RWPE1 (cell line): ENCODE results near the gene PDIA6.

ENCODE experiments used
- CTCF ChIA-PET: fragments of 350-600 bp; sonication (Branson Sonifier 250); formaldehyde crosslinking; extraction: SDS; loops from one replicate; lab custom pipeline; 2021; lab: Yijun Ruan, JAX
- POLR2A ChIA-PET: fragments of 400-600 bp; formaldehyde crosslinking; extraction: SDS; loops from one replicate; lab custom pipeline; 2020; ENCODE audit warnings: antibody characterized with exemption; ENCODE audit not compliant: low non-redundant PET; lab: Yijun Ruan, JAX
- DNase-seq: peaks from one replicate; pipeline ENCODE4 v3.0.0; 2012; ENCODE audit warnings: low spot score
- H3K27ac ChIP-seq: fragments of 450-650 bp; 2 replicates; pipeline ENCODE4 v1.5.1; 2017
- CTCF ChIP-seq: fragments of 450-650 bp; conservative IDR thresholded peaks from 2 replicates; pipeline ENCODE4 v1.5.1; 2017; ENCODE audit warnings: low read depth, mild to moderate bottlenecking

Gene PDIA6

GRCh38 chr2:10802657-10803056 is 9.9 kb downstream of the PDIA6 start:
- ChIA-PET CTCF (no interaction called here), POLR2A (no interaction called here)
- H3K27ac ChIP-seq = no peak overlapping the region
- no peak for DNase-seq
- TF ChIP-seq CTCF = no peak

GRCh38 chr2:10800163-10800562 is 12.4 kb downstream of the PDIA6 start:
- ChIA-PET CTCF (interaction anchor here (0.6 to 1.1 kb wide), 2 partner anchors 18 to 78 kb away, joined by 3 to 4 read pairs; no protein-coding TSS in a partner anchor), POLR2A (no interaction called here)
- no peak overlapping the region for H3K27ac ChIP-seq
- TF ChIP-seq CTCF = no peak
- no peak for DNase-seq

- no peak for DNase-seq
- H3K27ac ChIP-seq = no peak overlapping the region
- no peak for TF ChIP-seq CTCF
- ChIA-PET CTCF (no interaction called here), POLR2A (no interaction called here)
Observed at GRCh38 chr2:10798783-10799182, 13.8 kb downstream of the PDIA6 start.

- no peak overlapping the region for H3K27ac ChIP-seq
- ChIA-PET POLR2A (no interaction called here), CTCF (interaction anchor here (0.6 kb wide), 1 partner anchor 36 kb away, joined by 5 read pairs; no protein-coding TSS in a partner anchor)
- DNase-seq = no peak
- no peak for TF ChIP-seq CTCF
Observed at GRCh38 chr2:10796703-10797102, 15.9 kb downstream of the PDIA6 start.

- TF ChIP-seq CTCF = no peak
- ChIA-PET CTCF (no interaction called here), POLR2A (interaction anchor here (0.7 kb wide), 1 partner anchor 13 kb away, joined by 3 read pairs; no protein-coding TSS in a partner anchor)
- no peak overlapping the region for H3K27ac ChIP-seq
- no peak for DNase-seq
Observed at GRCh38 chr2:10795508-10796046, 17.0 kb downstream of the PDIA6 start.

GRCh38 chr2:10794876-10795275 is 17.7 kb downstream of the PDIA6 start:
- no peak for TF ChIP-seq CTCF
- ChIA-PET CTCF (no interaction called here), POLR2A (no interaction called here)
- H3K27ac ChIP-seq = no peak overlapping the region
- no peak for DNase-seq

GRCh38 chr2:10793816-10794215 is 18.8 kb downstream of the PDIA6 start:
- TF ChIP-seq CTCF = no peak
- no peak overlapping the region for H3K27ac ChIP-seq
- CTCF ChIA-PET = no interaction called here
- POLR2A ChIA-PET = no interaction called here
- no peak for DNase-seq
